ENCODE data around the gene KAT5. TPM values are rescaled to one million over a fixed set of nuclear protein-coding genes. Genes with fewer than 3 reads are reported as not detected.

KAT5 gene
- total and polyA plus RNA-seq, 2 of the 13 experiments (the other 11 are each of a cell fraction or from before 2014, with no cell fraction given) = 35.2 to 48.3 TPM

DNA sequence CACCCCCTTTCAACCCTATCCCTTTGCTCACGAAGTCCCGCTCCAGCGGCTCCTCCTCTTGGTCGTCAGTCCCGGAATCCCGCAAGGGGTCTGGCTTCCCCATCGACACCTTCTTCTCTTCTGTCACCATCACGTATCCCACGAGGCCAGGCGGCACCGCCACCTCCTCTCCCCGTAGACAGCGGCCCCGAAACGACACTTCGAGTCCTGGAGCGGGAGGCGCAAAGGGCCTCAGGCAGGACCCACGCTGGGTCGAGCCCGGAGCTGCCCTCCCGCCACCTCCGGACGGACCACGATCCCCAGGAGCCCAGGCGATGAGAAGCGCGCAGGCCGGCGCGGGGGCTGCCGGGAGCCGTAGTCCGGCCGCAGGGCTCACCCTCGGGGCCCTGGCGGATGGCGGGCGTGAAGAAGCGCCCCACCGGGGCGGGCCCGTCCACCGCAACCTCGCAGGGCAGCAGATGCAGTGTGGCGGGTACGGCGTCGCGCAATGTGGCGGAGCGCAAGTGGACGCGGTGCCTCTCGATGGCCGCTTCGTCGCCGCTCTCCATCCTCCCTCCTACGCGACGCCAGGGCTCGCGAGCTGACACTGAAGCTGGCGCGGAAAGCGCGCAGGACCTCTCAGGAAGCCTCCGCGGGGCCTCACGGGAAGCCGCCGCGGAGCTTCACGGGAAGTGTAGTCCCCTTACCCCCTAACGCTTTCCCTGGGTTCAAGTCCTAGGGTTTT lies 8.3 kb downstream of the KAT5 start, which contains the start of gene RNASEH2C (continued):
- TF ChIP-seq, protein P1, sequence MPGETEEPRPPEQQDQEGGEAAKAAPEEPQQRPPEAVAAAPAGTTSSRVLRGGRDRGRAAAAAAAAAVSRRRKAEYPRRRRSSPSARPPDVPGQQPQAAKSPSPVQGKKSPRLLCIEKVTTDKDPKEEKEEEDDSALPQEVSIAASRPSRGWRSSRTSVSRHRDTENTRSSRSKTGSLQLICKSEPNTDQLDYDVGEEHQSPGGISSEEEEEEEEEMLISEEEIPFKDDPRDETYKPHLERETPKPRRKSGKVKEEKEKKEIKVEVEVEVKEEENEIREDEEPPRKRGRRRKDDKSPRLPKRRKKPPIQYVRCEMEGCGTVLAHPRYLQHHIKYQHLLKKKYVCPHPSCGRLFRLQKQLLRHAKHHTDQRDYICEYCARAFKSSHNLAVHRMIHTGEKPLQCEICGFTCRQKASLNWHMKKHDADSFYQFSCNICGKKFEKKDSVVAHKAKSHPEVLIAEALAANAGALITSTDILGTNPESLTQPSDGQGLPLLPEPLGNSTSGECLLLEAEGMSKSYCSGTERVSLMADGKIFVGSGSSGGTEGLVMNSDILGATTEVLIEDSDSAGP (CRISPR knock-in tag; IDR thresholded peaks at IDR 0.05; ENCODE audit: borderline replicate concordance) = peak; percentile 93
- TF ChIP-seq TP53 (CRISPR knock-in tag; conservative IDR thresholded peaks at IDR 0.05) (no peak), KLF12 (CRISPR knock-in tag; IDR thresholded peaks at IDR 0.05; ENCODE audit: borderline replicate concordance) (no peak; the same call in 1 of the 2 replicates), HDAC6 (IDR thresholded peaks at IDR 0.05; ENCODE audit: low read depth, low read length) (no peak), ZNF543 (CRISPR knock-in tag; IDR thresholded peaks at IDR 0.05) (no peak), ZNF367 (CRISPR knock-in tag; IDR thresholded peaks at IDR 0.05; ENCODE audit: borderline replicate concordance) (no peak), ADNP (CRISPR knock-in tag; IDR thresholded peaks at IDR 0.05) (no peak), ZNF143 (CRISPR knock-in tag; IDR thresholded peaks at IDR 0.05) (peak; percentile 91), ZNF557 (CRISPR knock-in tag; IDR thresholded peaks at IDR 0.05) (no peak), ZNF124 (CRISPR knock-in tag; IDR thresholded peaks at IDR 0.05) (peak; percentile 89), HMG20B (CRISPR knock-in tag; conservative IDR thresholded peaks at IDR 0.05) (no peak), ZKSCAN1 (IDR thresholded peaks at IDR 0.05; ENCODE audit: low read length) (no peak), SNAPC2 (CRISPR knock-in tag; IDR thresholded peaks at IDR 0.05) (0 out of 2 replicates have a peak, but pooled peaks have one; percentile 3), ZSCAN20 (CRISPR knock-in tag; IDR thresholded peaks at IDR 0.05; ENCODE audit: borderline replicate concordance) (no peak; the same call in 1 of the 2 replicates), FOXA1 (IDR thresholded peaks at IDR 0.05) (no peak), FOXA1 (CRISPR knock-in tag; IDR thresholded peaks at IDR 0.05) (peak; percentile 14; the same call in 1 of the 2 replicates), HMGA1 (CRISPR knock-in tag; conservative IDR thresholded peaks at IDR 0.05) (no peak)
- TF ChIP-seq, protein P2, sequence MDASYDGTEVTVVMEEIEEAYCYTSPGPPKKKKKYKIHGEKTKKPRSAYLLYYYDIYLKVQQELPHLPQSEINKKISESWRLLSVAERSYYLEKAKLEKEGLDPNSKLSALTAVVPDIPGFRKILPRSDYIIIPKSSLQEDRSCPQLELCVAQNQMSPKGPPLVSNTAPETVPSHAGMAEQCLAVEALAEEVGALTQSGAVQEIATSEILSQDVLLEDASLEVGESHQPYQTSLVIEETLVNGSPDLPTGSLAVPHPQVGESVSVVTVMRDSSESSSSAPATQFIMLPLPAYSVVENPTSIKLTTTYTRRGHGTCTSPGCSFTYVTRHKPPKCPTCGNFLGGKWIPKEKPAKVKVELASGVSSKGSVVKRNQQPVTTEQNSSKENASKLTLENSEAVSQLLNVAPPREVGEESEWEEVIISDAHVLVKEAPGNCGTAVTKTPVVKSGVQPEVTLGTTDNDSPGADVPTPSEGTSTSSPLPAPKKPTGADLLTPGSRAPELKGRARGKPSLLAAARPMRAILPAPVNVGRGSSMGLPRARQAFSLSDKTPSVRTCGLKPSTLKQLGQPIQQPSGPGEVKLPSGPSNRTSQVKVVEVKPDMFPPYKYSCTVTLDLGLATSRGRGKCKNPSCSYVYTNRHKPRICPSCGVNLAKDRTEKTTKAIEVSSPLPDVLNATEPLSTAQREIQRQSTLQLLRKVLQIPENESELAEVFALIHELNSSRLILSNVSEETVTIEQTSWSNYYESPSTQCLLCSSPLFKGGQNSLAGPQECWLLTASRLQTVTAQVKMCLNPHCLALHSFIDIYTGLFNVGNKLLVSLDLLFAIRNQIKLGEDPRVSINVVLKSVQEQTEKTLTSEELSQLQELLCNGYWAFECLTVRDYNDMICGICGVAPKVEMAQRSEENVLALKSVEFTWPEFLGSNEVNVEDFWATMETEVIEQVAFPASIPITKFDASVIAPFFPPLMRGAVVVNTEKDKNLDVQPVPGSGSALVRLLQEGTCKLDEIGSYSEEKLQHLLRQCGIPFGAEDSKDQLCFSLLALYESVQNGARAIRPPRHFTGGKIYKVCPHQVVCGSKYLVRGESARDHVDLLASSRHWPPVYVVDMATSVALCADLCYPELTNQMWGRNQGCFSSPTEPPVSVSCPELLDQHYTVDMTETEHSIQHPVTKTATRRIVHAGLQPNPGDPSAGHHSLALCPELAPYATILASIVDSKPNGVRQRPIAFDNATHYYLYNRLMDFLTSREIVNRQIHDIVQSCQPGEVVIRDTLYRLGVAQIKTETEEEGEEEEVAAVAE (CRISPR knock-in tag; IDR thresholded peaks at IDR 0.05; ENCODE audit: borderline replicate concordance) = no peak
- TF ChIP-seq, protein P3, sequence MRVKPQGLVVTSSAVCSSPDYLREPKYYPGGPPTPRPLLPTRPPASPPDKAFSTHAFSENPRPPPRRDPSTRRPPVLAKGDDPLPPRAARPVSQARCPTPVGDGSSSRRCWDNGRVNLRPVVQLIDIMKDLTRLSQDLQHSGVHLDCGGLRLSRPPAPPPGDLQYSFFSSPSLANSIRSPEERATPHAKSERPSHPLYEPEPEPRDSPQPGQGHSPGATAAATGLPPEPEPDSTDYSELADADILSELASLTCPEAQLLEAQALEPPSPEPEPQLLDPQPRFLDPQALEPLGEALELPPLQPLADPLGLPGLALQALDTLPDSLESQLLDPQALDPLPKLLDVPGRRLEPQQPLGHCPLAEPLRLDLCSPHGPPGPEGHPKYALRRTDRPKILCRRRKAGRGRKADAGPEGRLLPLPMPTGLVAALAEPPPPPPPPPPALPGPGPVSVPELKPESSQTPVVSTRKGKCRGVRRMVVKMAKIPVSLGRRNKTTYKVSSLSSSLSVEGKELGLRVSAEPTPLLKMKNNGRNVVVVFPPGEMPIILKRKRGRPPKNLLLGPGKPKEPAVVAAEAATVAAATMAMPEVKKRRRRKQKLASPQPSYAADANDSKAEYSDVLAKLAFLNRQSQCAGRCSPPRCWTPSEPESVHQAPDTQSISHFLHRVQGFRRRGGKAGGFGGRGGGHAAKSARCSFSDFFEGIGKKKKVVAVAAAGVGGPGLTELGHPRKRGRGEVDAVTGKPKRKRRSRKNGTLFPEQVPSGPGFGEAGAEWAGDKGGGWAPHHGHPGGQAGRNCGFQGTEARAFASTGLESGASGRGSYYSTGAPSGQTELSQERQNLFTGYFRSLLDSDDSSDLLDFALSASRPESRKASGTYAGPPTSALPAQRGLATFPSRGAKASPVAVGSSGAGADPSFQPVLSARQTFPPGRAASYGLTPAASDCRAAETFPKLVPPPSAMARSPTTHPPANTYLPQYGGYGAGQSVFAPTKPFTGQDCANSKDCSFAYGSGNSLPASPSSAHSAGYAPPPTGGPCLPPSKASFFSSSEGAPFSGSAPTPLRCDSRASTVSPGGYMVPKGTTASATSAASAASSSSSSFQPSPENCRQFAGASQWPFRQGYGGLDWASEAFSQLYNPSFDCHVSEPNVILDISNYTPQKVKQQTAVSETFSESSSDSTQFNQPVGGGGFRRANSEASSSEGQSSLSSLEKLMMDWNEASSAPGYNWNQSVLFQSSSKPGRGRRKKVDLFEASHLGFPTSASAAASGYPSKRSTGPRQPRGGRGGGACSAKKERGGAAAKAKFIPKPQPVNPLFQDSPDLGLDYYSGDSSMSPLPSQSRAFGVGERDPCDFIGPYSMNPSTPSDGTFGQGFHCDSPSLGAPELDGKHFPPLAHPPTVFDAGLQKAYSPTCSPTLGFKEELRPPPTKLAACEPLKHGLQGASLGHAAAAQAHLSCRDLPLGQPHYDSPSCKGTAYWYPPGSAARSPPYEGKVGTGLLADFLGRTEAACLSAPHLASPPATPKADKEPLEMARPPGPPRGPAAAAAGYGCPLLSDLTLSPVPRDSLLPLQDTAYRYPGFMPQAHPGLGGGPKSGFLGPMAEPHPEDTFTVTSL (CRISPR knock-in tag; IDR thresholded peaks at IDR 0.05; ENCODE audit: borderline replicate concordance) = no peak
